ENCODE measurements around the gene P2RX1.

- TF ChIP-seq ZNF70 (CRISPR knock-in tag; IDR thresholded peaks at IDR 0.05) = no peak
- no peak for TF ChIP-seq CSDC2 (CRISPR knock-in tag; IDR thresholded peaks at IDR 0.05)
- no peak for TF ChIP-seq ISL1 (CRISPR knock-in tag; IDR thresholded peaks at IDR 0.05)
- TF ChIP-seq ARNTL (CRISPR knock-in tag; IDR thresholded peaks at IDR 0.05; ENCODE audit: borderline replicate concordance, low read depth) = no peak
- TF ChIP-seq SNAI2 (CRISPR knock-in tag; IDR thresholded peaks at IDR 0.05) = no peak
- no peak for TF ChIP-seq BACH2 (CRISPR knock-in tag; IDR thresholded peaks at IDR 0.05; ENCODE audit: borderline replicate concordance)
Observed at GRCh38 chr17:3953542-3953941, 37.3 kb upstream of the P2RX1 start.

All from SK-N-SH treated with all-trans-retinoic acid at 6 μM for 48 hours (cell line).